Endodermal cell (in vitro differentiated cells): Measurements from ENCODE around the gene MICAL3. TPM values are rescaled to one million over a fixed set of nuclear protein-coding genes. Genes with fewer than 3 reads are reported as not detected.

Source experiments
- DNase-seq: peaks from one replicate; pipeline ENCODE4 v3.0.0-alpha.2; 2017
- H3K27ac ChIP-seq: 2 replicates; pipeline ENCODE4 v1.5.1; 2013; ENCODE audit warnings: mild to moderate bottlenecking, low read depth, low read length, moderate library complexity
- H3K27me3 ChIP-seq: 2 replicates; pipeline ENCODE4 v1.6.1; 2013; ENCODE audit warnings: mild to moderate bottlenecking, low read length, moderate library complexity; ENCODE audit not compliant: insufficient read depth, control insufficient read depth, poor library complexity, severe bottlenecking
- H3K36me3 ChIP-seq: 2 replicates; pipeline ENCODE4 v1.7.0; 2013; ENCODE audit warnings: mild to moderate bottlenecking, low read length, moderate library complexity; ENCODE audit not compliant: control insufficient read depth, insufficient read depth
- H3K4me1 ChIP-seq: one replicate; pipeline ENCODE4 v1.7.0; 2013; ENCODE audit warnings: low read length; ENCODE audit not compliant: control insufficient read depth, insufficient read depth
- H3K4me3 ChIP-seq: 2 replicates; pipeline ENCODE4 v1.5.1; 2013; ENCODE audit warnings: mild to moderate bottlenecking, low read length, moderate library complexity
- H3K9ac ChIP-seq: 2 replicates; pipeline ENCODE4 v1.6.1; 2013; ENCODE audit warnings: mild to moderate bottlenecking, low read length, moderate library complexity; ENCODE audit not compliant: poor library complexity, severe bottlenecking; ENCODE audit errors: extremely low read depth
- H3K9me3 ChIP-seq: 2 replicates; pipeline ENCODE4 v1.6.1; 2013; ENCODE audit warnings: mild to moderate bottlenecking, low read length, moderate library complexity; ENCODE audit not compliant: control insufficient read depth
- H3K27ac Mint-ChIP-seq: 2 replicates; pipeline ENCODE4 v1.8.0; 2020; ENCODE audit warnings: mixed read lengths
- H3K27me3 Mint-ChIP-seq: 2 replicates; pipeline ENCODE4 v1.8.0; 2021; ENCODE audit warnings: mild to moderate bottlenecking, mixed read lengths; ENCODE audit not compliant: insufficient read depth
- H3K36me3 Mint-ChIP-seq: 2 replicates; pipeline ENCODE4 v1.8.0; 2020; ENCODE audit warnings: low read depth, mixed read lengths
- H3K4me1 Mint-ChIP-seq: 2 replicates; pipeline ENCODE4 v1.8.0; 2020; ENCODE audit warnings: mixed read lengths
- H3K4me3 Mint-ChIP-seq: 2 replicates; pipeline ENCODE4 v1.8.0; 2020; ENCODE audit warnings: mild to moderate bottlenecking, moderate library complexity, mixed read lengths
- H3K9me3 Mint-ChIP-seq: 2 replicates; pipeline ENCODE4 v1.8.0; 2020; ENCODE audit warnings: mild to moderate bottlenecking, mixed read lengths
- WGBS, 2 experiments: methylation state at CpG; one replicate each; pipeline versions ENCODE4 v1.1.5 to v1.1.7; 2013; ENCODE audit warnings: missing lambda C conversion rate in 2 of 2, mixed read lengths in 1 of 2; ENCODE audit not compliant: insufficient coverage in 1 of 2, insufficient read length in 1 of 2; 5-methylcytosine and 5-hydroxymethylcytosine counted together
- total RNA-seq, 2 donors: library from RNA; stranded (reverse); fragmentation: NEBNext Ultra II Directional in 1 of 2; extraction: Animal tissue kit (Norgen Biotek cat#: 25700) in 1 of 2; gene quantifications; 2 replicates in 1 of 2; 3 replicates in 1 of 2; pipeline ENCODE4 v1.2.1, GENCODE V29; 2021
- TF ChIP-seq, protein P1 (sequence below): fragments of 200-600 bp; sonication (generic); conservative IDR thresholded peaks from 2 replicates; pipeline ENCODE4 v1.5.0; 2021; ENCODE audit warnings: antibody characterized with exemption, mild to moderate bottlenecking

The MICAL3 gene
- total RNA-seq, 2 donors from 2014 or later = 42.8 to 48.1 TPM

DNA sequence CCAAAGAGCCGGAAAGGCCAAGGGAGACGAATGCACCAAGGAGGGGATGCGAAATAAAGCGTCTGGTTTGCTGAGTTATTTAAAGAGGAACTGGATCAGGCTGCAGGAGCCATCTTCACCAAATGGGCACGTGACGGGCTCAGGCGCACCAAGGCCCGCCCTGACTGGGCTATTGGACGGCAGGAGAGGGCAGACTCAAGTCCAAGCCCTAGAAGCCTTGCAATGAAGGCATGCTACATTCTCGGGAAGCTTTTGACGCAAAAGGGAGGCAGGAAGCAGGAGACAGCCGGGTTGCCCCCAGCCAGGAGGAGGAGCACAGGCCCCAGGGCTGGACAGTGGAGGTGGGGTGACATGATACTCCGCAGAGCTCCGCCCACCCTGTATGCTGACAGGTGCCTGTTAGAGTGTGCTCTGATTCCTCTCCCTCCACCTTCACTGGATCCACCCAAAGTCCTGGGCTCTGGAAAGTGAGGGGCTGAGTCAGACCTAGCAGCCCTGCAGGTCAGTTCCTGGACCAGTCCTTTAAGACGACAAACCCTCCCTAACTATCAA lies 208.6 kb downstream of the MICAL3 start:
- no peaks in the 10 kb centered on the region for H3K4me1 Mint-ChIP-seq
- no peaks in the 10 kb centered on the region for H3K27me3 ChIP-seq
- DNase-seq = peak; percentile 55
- no peak overlapping the region for H3K27ac ChIP-seq
- no peaks in the 10 kb centered on the region for H3K4me1 ChIP-seq
- no peaks in the 10 kb centered on the region for H3K27me3 Mint-ChIP-seq
- H3K9me3 ChIP-seq = no peaks in the 10 kb centered on the region
- H3K9me3 Mint-ChIP-seq = no peaks in the 10 kb centered on the region
- H3K27ac Mint-ChIP-seq = peak overlapping the region; percentile 82
- 88 to 95% methylated on average over 12 to 15 of the region's 15 CpGs for WGBS, 2 experiments
- H3K9ac ChIP-seq = no peak overlapping the region
- TF ChIP-seq, protein P1, sequence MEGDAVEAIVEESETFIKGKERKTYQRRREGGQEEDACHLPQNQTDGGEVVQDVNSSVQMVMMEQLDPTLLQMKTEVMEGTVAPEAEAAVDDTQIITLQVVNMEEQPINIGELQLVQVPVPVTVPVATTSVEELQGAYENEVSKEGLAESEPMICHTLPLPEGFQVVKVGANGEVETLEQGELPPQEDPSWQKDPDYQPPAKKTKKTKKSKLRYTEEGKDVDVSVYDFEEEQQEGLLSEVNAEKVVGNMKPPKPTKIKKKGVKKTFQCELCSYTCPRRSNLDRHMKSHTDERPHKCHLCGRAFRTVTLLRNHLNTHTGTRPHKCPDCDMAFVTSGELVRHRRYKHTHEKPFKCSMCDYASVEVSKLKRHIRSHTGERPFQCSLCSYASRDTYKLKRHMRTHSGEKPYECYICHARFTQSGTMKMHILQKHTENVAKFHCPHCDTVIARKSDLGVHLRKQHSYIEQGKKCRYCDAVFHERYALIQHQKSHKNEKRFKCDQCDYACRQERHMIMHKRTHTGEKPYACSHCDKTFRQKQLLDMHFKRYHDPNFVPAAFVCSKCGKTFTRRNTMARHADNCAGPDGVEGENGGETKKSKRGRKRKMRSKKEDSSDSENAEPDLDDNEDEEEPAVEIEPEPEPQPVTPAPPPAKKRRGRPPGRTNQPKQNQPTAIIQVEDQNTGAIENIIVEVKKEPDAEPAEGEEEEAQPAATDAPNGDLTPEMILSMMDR = no peak
- no peak overlapping the region for H3K4me3 Mint-ChIP-seq
- no peaks in the 10 kb centered on the region for H3K36me3 ChIP-seq
- peaks cover 31% of the 10 kb centered on the region for H3K36me3 Mint-ChIP-seq
- H3K4me3 ChIP-seq = no peak overlapping the region

DNA sequence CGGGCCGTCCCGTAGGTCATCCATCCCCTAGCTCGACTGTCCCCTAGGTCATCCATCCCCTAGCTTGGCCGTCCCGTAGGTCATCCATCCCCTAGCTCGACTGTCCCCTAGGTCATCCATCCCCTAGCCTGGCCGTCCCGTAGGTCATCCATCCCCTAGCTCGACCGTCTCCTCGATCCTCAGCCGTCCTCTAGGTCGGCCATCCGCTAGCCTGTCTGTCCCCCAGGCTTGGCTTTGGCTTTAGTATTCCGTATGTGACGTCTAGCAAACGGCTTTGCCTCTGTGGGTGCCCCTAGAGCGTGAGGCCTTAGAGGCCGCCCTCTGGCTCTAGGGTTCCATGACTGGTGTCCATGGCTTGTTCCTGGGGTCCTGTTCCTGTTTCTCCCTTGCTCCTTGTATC lies 209.5 kb downstream of the MICAL3 start:
- no peaks in the 10 kb centered on the region for H3K36me3 ChIP-seq
- H3K9ac ChIP-seq = no peak overlapping the region
- Mint-ChIP-seq H3K27ac (no peak overlapping the region), H3K27me3 (no peaks in the 10 kb centered on the region), H3K4me3 (no peak overlapping the region), H3K36me3 (peaks cover 28% of the 10 kb centered on the region), H3K4me1 (no peaks in the 10 kb centered on the region), H3K9me3 (no peaks in the 10 kb centered on the region)
- no peaks in the 10 kb centered on the region for H3K4me1 ChIP-seq
- WGBS, 2 experiments = 91 to 98% methylated on average over 10 to 20 of the region's 20 CpGs
- H3K27ac ChIP-seq = no peak overlapping the region
- TF ChIP-seq, protein P1 = no peak
- H3K4me3 ChIP-seq = no peak overlapping the region
- H3K27me3 ChIP-seq = no peaks in the 10 kb centered on the region
- H3K9me3 ChIP-seq = no peaks in the 10 kb centered on the region
- no peak for DNase-seq

DNA sequence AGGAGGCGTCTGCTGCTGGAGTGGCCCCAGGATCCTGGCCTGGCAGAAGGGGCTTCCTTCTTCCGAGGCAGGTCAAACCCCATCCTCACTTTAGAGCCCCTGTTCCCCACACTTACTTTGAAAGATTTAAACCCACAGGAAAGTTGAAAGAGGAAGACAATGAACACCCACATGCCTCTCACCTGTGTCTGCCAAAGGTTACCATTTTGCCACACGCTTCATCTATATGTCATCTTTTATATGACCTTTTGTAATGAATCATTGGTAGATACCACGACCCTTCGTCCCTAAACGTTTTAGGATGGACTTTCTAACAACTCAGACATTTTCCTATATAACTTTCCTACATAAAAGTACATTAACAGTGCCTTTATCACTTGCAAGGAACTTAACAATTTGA lies 210.3 kb downstream of the MICAL3 start:
- Histone ChIP-seq H3K9ac (no peak overlapping the region), H3K4me1 (no peaks in the 10 kb centered on the region), H3K4me3 (no peak overlapping the region), H3K36me3 (no peaks in the 10 kb centered on the region), H3K27ac (no peak overlapping the region), H3K9me3 (no peaks in the 10 kb centered on the region), H3K27me3 (no peaks in the 10 kb centered on the region)
- Mint-ChIP-seq H3K36me3 (peaks cover 27% of the 10 kb centered on the region), H3K9me3 (no peaks in the 10 kb centered on the region), H3K4me1 (no peaks in the 10 kb centered on the region), H3K27me3 (no peaks in the 10 kb centered on the region), H3K4me3 (no peak overlapping the region), H3K27ac (no peak overlapping the region)
- TF ChIP-seq, protein P1 = no peak
- WGBS, 2 experiments = 89 to 96% methylated on average over 5 to 6 of the region's 6 CpGs
- no peak for DNase-seq
